ENCODE data around the gene AP1S3. TPM values are rescaled to one million over a fixed set of nuclear protein-coding genes. Genes with fewer than 3 reads are reported as not detected.

The AP1S3 gene
- polyA plus RNA-seq, 2 of the 4 experiments (the other 2 are of a cell fraction): 42.9 to 57.0 TPM

DNA sequence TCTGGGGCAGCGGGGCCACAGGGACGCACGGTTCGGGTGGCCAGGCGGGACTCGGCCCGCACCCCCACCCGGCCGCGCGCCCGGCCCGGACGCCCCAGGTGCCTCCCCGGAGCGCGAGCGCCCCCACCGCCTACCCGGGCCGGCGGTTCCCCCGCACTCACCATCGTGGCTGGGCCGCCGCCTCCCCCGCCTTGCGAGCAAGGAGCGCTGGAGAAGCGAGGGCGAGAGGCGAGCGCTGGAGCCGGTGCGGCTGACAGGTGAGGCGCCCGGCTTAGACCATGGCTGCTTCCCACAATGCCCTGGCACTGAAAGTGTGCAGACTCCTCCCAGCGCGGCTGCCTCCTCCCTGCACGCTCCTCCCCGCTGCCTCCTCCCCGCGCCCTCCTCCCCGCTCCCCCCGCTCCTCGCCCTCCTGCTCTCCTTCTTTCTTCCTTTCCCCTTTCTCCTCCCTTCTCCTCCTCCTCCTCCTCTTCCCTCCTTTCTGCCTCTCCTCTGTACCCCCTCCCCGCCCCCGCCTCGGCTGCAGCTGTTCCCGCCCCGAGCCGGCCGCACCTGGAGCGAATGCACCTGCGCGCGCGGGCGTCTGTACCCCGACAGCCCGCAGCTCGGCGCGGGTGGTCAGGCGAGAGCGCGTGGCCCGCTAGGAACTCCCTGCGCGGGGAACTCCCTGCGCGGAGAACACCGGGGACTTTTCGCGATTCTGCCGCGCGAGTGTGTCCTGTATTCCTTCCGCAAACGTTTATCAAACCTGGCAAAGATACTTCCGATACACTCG lies at the start of gene AP1S3 (continued):
- TF ChIP-seq, protein P1, sequence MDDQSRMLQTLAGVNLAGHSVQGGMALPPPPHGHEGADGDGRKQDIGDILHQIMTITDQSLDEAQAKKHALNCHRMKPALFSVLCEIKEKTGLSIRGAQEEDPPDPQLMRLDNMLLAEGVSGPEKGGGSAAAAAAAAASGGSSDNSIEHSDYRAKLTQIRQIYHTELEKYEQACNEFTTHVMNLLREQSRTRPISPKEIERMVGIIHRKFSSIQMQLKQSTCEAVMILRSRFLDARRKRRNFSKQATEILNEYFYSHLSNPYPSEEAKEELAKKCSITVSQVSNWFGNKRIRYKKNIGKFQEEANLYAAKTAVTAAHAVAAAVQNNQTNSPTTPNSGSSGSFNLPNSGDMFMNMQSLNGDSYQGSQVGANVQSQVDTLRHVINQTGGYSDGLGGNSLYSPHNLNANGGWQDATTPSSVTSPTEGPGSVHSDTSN (IDR thresholded peaks at IDR 0.05): no peak
- no peak for TF ChIP-seq CHD2 (IDR thresholded peaks at IDR 0.05; ENCODE audit: low read length, partially characterized antibody)
- TF ChIP-seq, protein P2, sequence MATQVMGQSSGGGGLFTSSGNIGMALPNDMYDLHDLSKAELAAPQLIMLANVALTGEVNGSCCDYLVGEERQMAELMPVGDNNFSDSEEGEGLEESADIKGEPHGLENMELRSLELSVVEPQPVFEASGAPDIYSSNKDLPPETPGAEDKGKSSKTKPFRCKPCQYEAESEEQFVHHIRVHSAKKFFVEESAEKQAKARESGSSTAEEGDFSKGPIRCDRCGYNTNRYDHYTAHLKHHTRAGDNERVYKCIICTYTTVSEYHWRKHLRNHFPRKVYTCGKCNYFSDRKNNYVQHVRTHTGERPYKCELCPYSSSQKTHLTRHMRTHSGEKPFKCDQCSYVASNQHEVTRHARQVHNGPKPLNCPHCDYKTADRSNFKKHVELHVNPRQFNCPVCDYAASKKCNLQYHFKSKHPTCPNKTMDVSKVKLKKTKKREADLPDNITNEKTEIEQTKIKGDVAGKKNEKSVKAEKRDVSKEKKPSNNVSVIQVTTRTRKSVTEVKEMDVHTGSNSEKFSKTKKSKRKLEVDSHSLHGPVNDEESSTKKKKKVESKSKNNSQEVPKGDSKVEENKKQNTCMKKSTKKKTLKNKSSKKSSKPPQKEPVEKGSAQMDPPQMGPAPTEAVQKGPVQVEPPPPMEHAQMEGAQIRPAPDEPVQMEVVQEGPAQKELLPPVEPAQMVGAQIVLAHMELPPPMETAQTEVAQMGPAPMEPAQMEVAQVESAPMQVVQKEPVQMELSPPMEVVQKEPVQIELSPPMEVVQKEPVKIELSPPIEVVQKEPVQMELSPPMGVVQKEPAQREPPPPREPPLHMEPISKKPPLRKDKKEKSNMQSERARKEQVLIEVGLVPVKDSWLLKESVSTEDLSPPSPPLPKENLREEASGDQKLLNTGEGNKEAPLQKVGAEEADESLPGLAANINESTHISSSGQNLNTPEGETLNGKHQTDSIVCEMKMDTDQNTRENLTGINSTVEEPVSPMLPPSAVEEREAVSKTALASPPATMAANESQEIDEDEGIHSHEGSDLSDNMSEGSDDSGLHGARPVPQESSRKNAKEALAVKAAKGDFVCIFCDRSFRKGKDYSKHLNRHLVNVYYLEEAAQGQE (IDR thresholded peaks at IDR 0.05): no peak
- TF ChIP-seq, protein P3, sequence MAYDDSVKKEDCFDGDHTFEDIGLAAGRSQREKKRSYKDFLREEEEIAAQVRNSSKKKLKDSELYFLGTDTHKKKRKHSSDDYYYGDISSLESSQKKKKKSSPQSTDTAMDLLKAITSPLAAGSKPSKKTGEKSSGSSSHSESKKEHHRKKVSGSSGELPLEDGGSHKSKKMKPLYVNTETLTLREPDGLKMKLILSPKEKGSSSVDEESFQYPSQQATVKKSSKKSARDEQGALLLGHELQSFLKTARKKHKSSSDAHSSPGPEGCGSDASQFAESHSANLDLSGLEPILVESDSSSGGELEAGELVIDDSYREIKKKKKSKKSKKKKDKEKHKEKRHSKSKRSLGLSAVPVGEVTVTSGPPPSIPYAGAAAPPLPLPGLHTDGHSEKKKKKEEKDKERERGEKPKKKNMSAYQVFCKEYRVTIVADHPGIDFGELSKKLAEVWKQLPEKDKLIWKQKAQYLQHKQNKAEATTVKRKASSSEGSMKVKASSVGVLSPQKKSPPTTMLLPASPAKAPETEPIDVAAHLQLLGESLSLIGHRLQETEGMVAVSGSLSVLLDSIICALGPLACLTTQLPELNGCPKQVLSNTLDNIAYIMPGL (CRISPR knock-in tag; IDR thresholded peaks at IDR 0.05; ENCODE audit: borderline replicate concordance): no peak
- no peak for TF ChIP-seq SREBF2 (IDR thresholded peaks at IDR 0.05)
- TF ChIP-seq, protein P4, sequence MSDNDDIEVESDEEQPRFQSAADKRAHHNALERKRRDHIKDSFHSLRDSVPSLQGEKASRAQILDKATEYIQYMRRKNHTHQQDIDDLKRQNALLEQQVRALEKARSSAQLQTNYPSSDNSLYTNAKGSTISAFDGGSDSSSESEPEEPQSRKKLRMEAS (IDR thresholded peaks at IDR 0.05): peak; percentile 36; the same call in 1 of the 2 replicates
- TF ChIP-seq NR3C1 (IDR thresholded peaks at IDR 0.05): no peak
- TF ChIP-seq MYC (IDR thresholded peaks at IDR 0.05; ENCODE audit: borderline replicate concordance, low read length): no peak

DNA sequence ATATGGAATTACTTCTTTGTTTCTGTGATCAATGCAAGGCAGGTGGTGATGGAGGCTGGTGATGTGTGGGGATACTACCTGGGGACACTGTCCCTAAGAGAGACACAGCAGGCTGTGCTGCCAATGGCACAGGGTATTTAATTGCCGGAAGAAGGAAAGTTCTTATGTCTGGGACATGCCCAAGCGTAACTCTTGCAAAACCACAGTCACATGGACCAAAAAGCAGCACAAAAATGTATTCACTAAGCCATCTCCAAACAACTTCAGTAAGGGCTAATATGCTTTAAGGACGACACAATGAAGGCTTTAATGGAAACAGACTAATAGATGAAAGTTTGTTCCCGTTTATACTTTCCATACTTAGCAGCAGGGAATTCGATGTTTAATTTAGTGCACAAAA lies 49.7 kb upstream of the AP1S3 start:
- no peaks in the 10 kb centered on the region for H3K9me3 ChIP-seq
- TF ChIP-seq, protein P5, sequence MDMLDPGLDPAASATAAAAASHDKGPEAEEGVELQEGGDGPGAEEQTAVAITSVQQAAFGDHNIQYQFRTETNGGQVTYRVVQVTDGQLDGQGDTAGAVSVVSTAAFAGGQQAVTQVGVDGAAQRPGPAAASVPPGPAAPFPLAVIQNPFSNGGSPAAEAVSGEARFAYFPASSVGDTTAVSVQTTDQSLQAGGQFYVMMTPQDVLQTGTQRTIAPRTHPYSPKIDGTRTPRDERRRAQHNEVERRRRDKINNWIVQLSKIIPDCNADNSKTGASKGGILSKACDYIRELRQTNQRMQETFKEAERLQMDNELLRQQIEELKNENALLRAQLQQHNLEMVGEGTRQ (IDR thresholded peaks at IDR 0.05): no peak
- TF ChIP-seq RCOR1 (IDR thresholded peaks at IDR 0.05; ENCODE audit: low read depth, low read length) (no peak), POLR2AphosphoS2 (conservative IDR thresholded peaks at IDR 0.05; ENCODE audit: low read length) (no peak)
- FAIRE-seq (no peak), ATAC-seq (no peak), DNase-seq (ENCODE audit: low read depth in 1 of 2, low spot score in 1 of 2) (no peak)
- H3K4me1 ChIP-seq: peaks cover 16% of the 10 kb centered on the region
- CTCF ChIA-PET: no interaction called here
- peak overlapping the region; percentile 3 to 73; a peak in 5 of 6 replicates for H3K27ac ChIP-seq
- POLR2A ChIA-PET: no interaction called here
- H3K4me3 ChIP-seq: no peak overlapping the region
- 83% methylated on average over 5 of the region's 5 CpGs for WGBS (ENCODE audit: missing lambda C conversion rate)
- no peak overlapping the region for H3K4me2 ChIP-seq

DNA sequence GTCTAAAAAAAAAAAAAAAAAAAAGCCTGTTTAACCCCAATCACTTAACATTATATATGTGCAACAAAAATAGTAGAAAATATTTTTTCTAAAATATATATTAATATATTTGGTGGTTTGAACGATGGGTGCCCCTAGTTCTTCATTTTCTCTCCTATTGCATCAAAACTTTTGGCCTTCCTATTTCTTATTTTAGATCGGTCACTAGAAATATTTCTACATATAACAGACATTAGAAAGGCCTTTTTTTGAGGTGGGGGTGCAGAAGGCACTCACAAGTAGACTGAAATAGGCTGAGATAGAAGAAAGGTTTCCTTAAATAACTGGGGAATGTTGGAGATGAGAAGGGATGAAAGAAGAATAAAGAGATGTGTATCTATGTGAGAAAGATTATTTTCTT lies 49.3 kb upstream of the AP1S3 start:
- ChIA-PET CTCF (no interaction called here), POLR2A (no interaction called here)
- WGBS (ENCODE audit: missing lambda C conversion rate): 4% methylated on average over 2 of the region's 2 CpGs
- Histone ChIP-seq H3K4me2 (no peak overlapping the region), H3K27ac (peak overlapping the region; percentile 3 to 73; a peak in 4 of 6 replicates), H3K4me1 (peaks cover 16% of the 10 kb centered on the region), H3K4me3 (no peak overlapping the region), H3K9me3 (no peaks in the 10 kb centered on the region)
- DNase-seq (ENCODE audit: low read depth in 1 of 2, low spot score in 1 of 2) (no peak), ATAC-seq (no peak), FAIRE-seq (no peak)
- no peak for TF ChIP-seq NFE2L2 (conservative IDR thresholded peaks at IDR 0.05; ENCODE audit: low read length)
- no peak for TF ChIP-seq FOXS1 (CRISPR knock-in tag; IDR thresholded peaks at IDR 0.05)
- TF ChIP-seq EHF (CRISPR knock-in tag; IDR thresholded peaks at IDR 0.05): no peak
- TF ChIP-seq, protein P6, sequence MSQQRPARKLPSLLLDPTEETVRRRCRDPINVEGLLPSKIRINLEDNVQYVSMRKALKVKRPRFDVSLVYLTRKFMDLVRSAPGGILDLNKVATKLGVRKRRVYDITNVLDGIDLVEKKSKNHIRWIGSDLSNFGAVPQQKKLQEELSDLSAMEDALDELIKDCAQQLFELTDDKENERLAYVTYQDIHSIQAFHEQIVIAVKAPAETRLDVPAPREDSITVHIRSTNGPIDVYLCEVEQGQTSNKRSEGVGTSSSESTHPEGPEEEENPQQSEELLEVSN (IDR thresholded peaks at IDR 0.05; ENCODE audit: borderline replicate concordance, low read depth): no peak
- TF ChIP-seq NR3C1 (IDR thresholded peaks at IDR 0.05): no peak
- no peak for TF ChIP-seq MYC (IDR thresholded peaks at IDR 0.05; ENCODE audit: borderline replicate concordance, low read length)
- no peak for TF ChIP-seq KDM5A (IDR thresholded peaks at IDR 0.05)
- TF ChIP-seq JUNB (IDR thresholded peaks at IDR 0.05): no peak
- TF ChIP-seq EP300 (IDR thresholded peaks at IDR 0.05): no peak
- no peak for TF ChIP-seq HEYL (CRISPR knock-in tag; IDR thresholded peaks at IDR 0.05)
- TF ChIP-seq CBX8 (IDR thresholded peaks at IDR 0.05): no peak
